Measurements from ENCODE around the gene ITIH5. TPM values are rescaled to one million over a fixed set of nuclear protein-coding genes. Genes with fewer than 3 reads are reported as not detected.
"Not testable (repeated sequence)": the region's sequence is repeated elsewhere in the genome, so short reads cannot be mapped to it uniquely, and the experiment has no call there.

The ITIH5 gene
- total RNA-seq = 10 to 100 TPM; 15.9 to 74.5 TPM

- no peak for TF ChIP-seq CTCF (IDR thresholded peaks at IDR 0.05)
- Histone ChIP-seq H3K4me3 (peak within 1 kb of the TSS; percentile 80), H3K9me3 (no peaks in the 10 kb centered on the region), H3K4me1 (ENCODE audit: control insufficient read depth in 1 of 2, low read depth in 2 of 2) (peaks cover 5 to 15% of the 10 kb centered on the region in 2 donors), H3K27me3 (replicated peaks; ENCODE audit: insufficient read depth) (no peaks in the 10 kb centered on the region), H3K36me3 (no peaks in the 10 kb centered on the region), H3K27ac (no peak within 1 kb of the TSS)
- DNase-seq (ENCODE audit: low spot score) (no peak), ATAC-seq (ENCODE audit: insufficient number of reproducible peaks, low FRiP score, low read depth) (no peak)
Observed at GRCh38 chr10:7666253-7667023, at the start of gene ITIH5. ITIH5 (minus strand) TSS chr10:7666966; CDS start chr10:7666892, 74 bp downstream.

GRCh38 chr10:7715515-7715914 is 48.7 kb upstream of the ITIH5 start:
- no peaks in the 10 kb centered on the region for H3K9me3 ChIP-seq
- H3K27me3 ChIP-seq (replicated peaks; ENCODE audit: insufficient read depth) = no peaks in the 10 kb centered on the region
- H3K4me1 ChIP-seq (ENCODE audit: control insufficient read depth in 1 of 2, low read depth in 2 of 2) = no peaks in the 10 kb centered on the region
- no peak overlapping the region for H3K27ac ChIP-seq
- no peaks in the 10 kb centered on the region for H3K36me3 ChIP-seq
- DNase-seq (ENCODE audit: low spot score) = no peak
- ATAC-seq (ENCODE audit: insufficient number of reproducible peaks, low FRiP score, low read depth) = no peak
- no peak for TF ChIP-seq CTCF (IDR thresholded peaks at IDR 0.05)
- no peak overlapping the region for H3K4me3 ChIP-seq

GRCh38 chr10:7711075-7711474 is 44.3 kb upstream of the ITIH5 start:
- H3K27me3 ChIP-seq (replicated peaks; ENCODE audit: insufficient read depth); H3K4me1 ChIP-seq (ENCODE audit: control insufficient read depth in 1 of 2, low read depth in 2 of 2); ATAC-seq (ENCODE audit: insufficient number of reproducible peaks, low FRiP score, low read depth); H3K4me3 ChIP-seq; H3K27ac ChIP-seq; H3K36me3 ChIP-seq; H3K9me3 ChIP-seq; DNase-seq (ENCODE audit: low spot score): not testable (repeated sequence)

- H3K27me3 ChIP-seq (replicated peaks; ENCODE audit: insufficient read depth) = no peaks in the 10 kb centered on the region
- H3K4me3 ChIP-seq = no peak overlapping the region
- no peak overlapping the region for H3K27ac ChIP-seq
- no peaks in the 10 kb centered on the region for H3K36me3 ChIP-seq
- no peak for DNase-seq (ENCODE audit: low spot score)
- ATAC-seq (ENCODE audit: insufficient number of reproducible peaks, low FRiP score, low read depth) = no peak
- H3K9me3 ChIP-seq = no peaks in the 10 kb centered on the region
- no peaks in the 10 kb centered on the region for H3K4me1 ChIP-seq (ENCODE audit: control insufficient read depth in 1 of 2, low read depth in 2 of 2)
- TF ChIP-seq CTCF (IDR thresholded peaks at IDR 0.05) = no peak
Observed at GRCh38 chr10:7710446-7710845, 43.7 kb upstream of the ITIH5 start.

GRCh38 chr10:7708832-7709231 is 42.1 kb upstream of the ITIH5 start:
- DNase-seq (ENCODE audit: low spot score) (no peak), ATAC-seq (ENCODE audit: insufficient number of reproducible peaks, low FRiP score, low read depth) (no peak)
- H3K36me3 ChIP-seq = no peaks in the 10 kb centered on the region
- H3K4me3 ChIP-seq = no peak overlapping the region
- H3K9me3 ChIP-seq = no peaks in the 10 kb centered on the region
- H3K4me1 ChIP-seq (ENCODE audit: control insufficient read depth in 1 of 2, low read depth in 2 of 2) = no peaks in the 10 kb centered on the region
- TF ChIP-seq CTCF (IDR thresholded peaks at IDR 0.05) = no peak
- no peaks in the 10 kb centered on the region for H3K27me3 ChIP-seq (replicated peaks; ENCODE audit: insufficient read depth)
- H3K27ac ChIP-seq = no peak overlapping the region

All from thoracic aorta (tissue), 2 donors.